Psoas muscle (tissue), 8 donors: ENCODE data around the gene OR10H3. TPM values are rescaled to one million over a fixed set of nuclear protein-coding genes. Genes with fewer than 3 reads are reported as not detected.
"Not testable (repeated sequence)": the region's sequence is repeated elsewhere in the genome, so short reads cannot be mapped to it uniquely, and the experiment has no call there.

Experiments used
- ATAC-seq, 4 donors: fragments of 200-7000 bp; cut with Tn5 transposase; one replicate each; pipeline ENCODE4 v1.9.1; 2020; ENCODE audit warnings: moderate library complexity in 3 of 4, mild to moderate bottlenecking in 2 of 4
- DNase-seq, 2 donors: peaks; one replicate each; pipeline ENCODE4 v3.0.0-alpha.2; 2020
- H3K27ac ChIP-seq: fragments of 200-600 bp; one replicate; pipeline ENCODE4 v1.8.0; 2022
- H3K27me3 ChIP-seq, 3 donors: fragments of 200-600 bp in 1 of 3; one replicate each; pipeline versions ENCODE4 v1.6.1 to v1.8.0; 2013 to 2022; ENCODE audit warnings: low read length in 2 of 3, mild to moderate bottlenecking in 2 of 3, moderate library complexity in 1 of 3; ENCODE audit not compliant: insufficient read depth in 3 of 3
- H3K36me3 ChIP-seq, 2 donors: fragments of 200-600 bp in 1 of 2; one replicate each; pipeline versions ENCODE4 v1.6.1 to v1.8.0; 2013 to 2022; ENCODE audit warnings: low read depth in 1 of 2, mild to moderate bottlenecking in 1 of 2, moderate library complexity in 1 of 2; ENCODE audit not compliant: insufficient read depth in 1 of 2
- H3K4me1 ChIP-seq: fragments of 200-600 bp; one replicate; pipeline ENCODE4 v1.8.0; 2022
- H3K4me3 ChIP-seq: fragments of 200-600 bp; one replicate; pipeline ENCODE4 v1.8.0; 2022; ENCODE audit warnings: mild to moderate bottlenecking
- H3K9me3 ChIP-seq: fragments of 200-600 bp; one replicate; pipeline ENCODE4 v1.8.0; 2022
- CTCF ChIP-seq: fragments of 200-600 bp; IDR thresholded peaks from one replicate; pipeline ENCODE4 v1.8.0; 2022; ENCODE audit warnings: antibody characterized with exemption
- WGBS, 3 donors: extraction: QIAGEN DNeasy Blood & Tissue Kit; methylation state at CpG; one replicate each; pipeline versions ENCODE4 v1.1.6 to v1.1.7; 2013; 5-methylcytosine and 5-hydroxymethylcytosine counted together
- intact Hi-C, 2 donors: fragments of 100-400 bp; cut with DNase I; formaldehyde crosslinking; loops; one replicate each; pipeline versions ENCODE4 v1.11.0 to v1.14.2; 2022
- polyA plus RNA-seq, 3 donors: library from polyadenylated mRNA; stranded (reverse); fragments of 200-250 nt; gene quantifications; one replicate each; pipeline ENCODE4 v1.2.3, GENCODE V29; 2013
- total RNA-seq, 4 donors: library from RNA; stranded (reverse); fragmentation: NEBNext Ultra II Directional in 2 of 4; extraction: Animal tissue kit (Norgen Biotek cat#: 25700) in 2 of 4; gene quantifications; one replicate each; pipeline versions ENCODE4 v1.2.1 to v1.2.4, GENCODE V29; 2021 to 2023
- donor health status: healthy with polysubstance abuse.
- donor health status: DM: no; HTN: no; CAD: no; lungs with moderate emphysema.
- donor health status: Bipolar disorder and iron deficiency.
- donor health status: healthy.
- donor health status: DM: yes; HTN: yes; CAD: no.
- donor health status: DM: no; HTN: no; CAD: no.
- donor health status: DM: no; HTN: no; CAD: no.
- donor health status: DM: yes; HTN: yes; CAD: no.

OR10H3 gene
- total and polyA plus RNA-seq, 7 donors, result not detected

GRCh38 chr19:15748239-15748638 lies 10.5 kb downstream of the OR10H3 start:
- no peak overlapping the region for H3K4me3 ChIP-seq
- 76 to 86% (median 79%) methylated on average over 2 of the region's 2 CpGs for WGBS, 3 donors
- no peaks in the 10 kb centered on the region for H3K36me3 ChIP-seq
- ATAC-seq (no peak), DNase-seq (no peak)
- peaks cover 0 to 3% (median 2%) of the 10 kb centered on the region in 3 donors for H3K27me3 ChIP-seq
- intact Hi-C loops, result no loop called here
- no peak overlapping the region for H3K27ac ChIP-seq
- H3K9me3 ChIP-seq, result no peaks in the 10 kb centered on the region
- H3K4me1 ChIP-seq, result no peaks in the 10 kb centered on the region
- TF ChIP-seq CTCF, result no peak

GRCh38 chr19:15758379-15758778 lies 20.6 kb downstream of the OR10H3 start:
- Histone ChIP-seq H3K27me3 (peaks cover 0 to 6% (median 3%) of the 10 kb centered on the region in 3 donors), H3K4me3 (no peak overlapping the region), H3K4me1 (no peaks in the 10 kb centered on the region), H3K36me3 (no peaks in the 10 kb centered on the region), H3K9me3 (no peaks in the 10 kb centered on the region), H3K27ac (no peak overlapping the region)
- intact Hi-C loops, result no loop called here
- no peak for DNase-seq
- no peak for ATAC-seq
- 55 to 76% (median 59%) methylated on average over 2 of the region's 2 CpGs for WGBS, 3 donors
- no peak for TF ChIP-seq CTCF

- ATAC-seq, result no peak
- no peak for TF ChIP-seq CTCF
- H3K27me3 ChIP-seq, result peaks cover 0 to 6% (median 3%) of the 10 kb centered on the region in 3 donors
- H3K36me3 ChIP-seq, result no peaks in the 10 kb centered on the region
- H3K9me3 ChIP-seq, result no peaks in the 10 kb centered on the region
- no peak overlapping the region for H3K27ac ChIP-seq
- WGBS, 3 donors, result 34 to 40% (median 37%) methylated on average over 28 of the region's 28 CpGs
- intact Hi-C loops, result no loop called here
- no peaks in the 10 kb centered on the region for H3K4me1 ChIP-seq
- no peak for DNase-seq
- H3K4me3 ChIP-seq, result no peak overlapping the region
Measured at GRCh38 chr19:15759962-15760565, 22.3 kb downstream of the OR10H3 start.

- H3K36me3 ChIP-seq, result no peaks in the 10 kb centered on the region
- no peak overlapping the region for H3K27ac ChIP-seq
- no peak for TF ChIP-seq CTCF
- H3K9me3 ChIP-seq, result no peaks in the 10 kb centered on the region
- ATAC-seq (no peak), DNase-seq (no peak)
- no peaks in the 10 kb centered on the region for H3K4me1 ChIP-seq
- no peaks in the 10 kb centered on the region for H3K27me3 ChIP-seq
- no peak overlapping the region for H3K4me3 ChIP-seq
- intact Hi-C loops, result no loop called here
- WGBS, 3 donors, result 18 to 37% (median 31%) methylated on average over 6 of the region's 6 CpGs
Measured at GRCh38 chr19:15769586-15769985, 31.8 kb downstream of the OR10H3 start.

- H3K4me3 ChIP-seq, intact Hi-C loops, H3K9me3 ChIP-seq, H3K27me3 ChIP-seq, ATAC-seq, H3K4me1 ChIP-seq, H3K27ac ChIP-seq, DNase-seq, H3K36me3 ChIP-seq: not testable (repeated sequence)
- 65 to 69% (median 67%) methylated on average over 3 of the region's 3 CpGs for WGBS, 3 donors
Measured at GRCh38 chr19:15774159-15774558, 36.4 kb downstream of the OR10H3 start.
